Measurements from ENCODE around the gene DPP3.

- TF ChIP-seq POLR2A (IDR thresholded peaks at IDR 0.05) (no peak), CTCF (IDR thresholded peaks at IDR 0.05) (no peak)
Measured at GRCh38 chr11:66505276-66505816, 25.1 kb downstream of the DPP3 start.

Measured in lower leg skin (tissue), 3 donors.